CD4-positive, alpha-beta T cell treated with Interleukin-6 for 4 hours (primary cell): ENCODE data around the gene CHST9.
"Not testable (repeated sequence)": the region's sequence is repeated elsewhere in the genome, so short reads cannot be mapped to it uniquely, and the experiment has no call there.

Experiments
- DNase-seq: peaks from one replicate; pipeline ENCODE4 v3.0.0-alpha.2; 2020; ENCODE audit warnings: mixed read lengths

The CHST9 gene, protein sequence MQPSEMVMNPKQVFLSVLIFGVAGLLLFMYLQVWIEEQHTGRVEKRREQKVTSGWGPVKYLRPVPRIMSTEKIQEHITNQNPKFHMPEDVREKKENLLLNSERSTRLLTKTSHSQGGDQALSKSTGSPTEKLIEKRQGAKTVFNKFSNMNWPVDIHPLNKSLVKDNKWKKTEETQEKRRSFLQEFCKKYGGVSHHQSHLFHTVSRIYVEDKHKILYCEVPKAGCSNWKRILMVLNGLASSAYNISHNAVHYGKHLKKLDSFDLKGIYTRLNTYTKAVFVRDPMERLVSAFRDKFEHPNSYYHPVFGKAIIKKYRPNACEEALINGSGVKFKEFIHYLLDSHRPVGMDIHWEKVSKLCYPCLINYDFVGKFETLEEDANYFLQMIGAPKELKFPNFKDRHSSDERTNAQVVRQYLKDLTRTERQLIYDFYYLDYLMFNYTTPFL

DNA sequence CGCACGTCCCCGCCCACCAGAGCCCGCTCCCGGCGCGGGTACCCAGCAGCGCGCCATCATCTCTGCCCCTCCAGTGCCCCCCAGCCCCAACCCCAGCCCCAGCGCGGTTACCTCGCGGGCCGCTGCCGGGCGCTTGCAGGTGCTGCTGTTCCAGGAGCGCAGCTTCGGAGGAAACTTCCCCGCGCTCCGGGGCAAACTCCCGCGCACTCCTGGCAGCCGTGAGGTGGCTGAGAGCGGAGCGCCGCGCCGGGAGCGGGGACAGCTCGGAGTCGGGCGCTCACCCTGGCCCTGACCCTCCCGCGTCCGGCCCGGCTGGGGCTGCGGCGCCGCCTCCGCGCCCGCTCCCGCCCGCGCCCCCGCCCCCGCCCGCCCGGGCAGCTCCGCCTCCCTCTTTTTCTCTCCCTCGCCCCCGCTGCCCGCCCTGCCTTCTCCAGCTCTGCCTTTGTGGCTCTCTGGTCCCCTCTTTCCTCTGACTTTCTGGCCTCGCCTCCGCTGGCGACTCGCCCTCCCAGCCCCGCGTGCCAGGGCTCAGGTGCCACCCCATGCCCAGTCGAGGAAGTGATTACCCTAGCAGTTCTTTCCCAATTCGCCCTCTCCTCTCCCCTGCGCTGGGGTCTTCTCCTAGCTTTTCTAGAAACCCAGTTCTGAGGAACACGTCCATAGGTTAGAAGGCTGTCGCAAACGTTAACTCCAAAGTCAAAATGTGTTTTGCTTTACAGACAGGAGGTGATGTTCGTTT lies at the start of gene CHST9:
CHST9 (minus strand) TSS at position 284 of the 739 bp plus-strand sequence. CDS start 42,499 bp downstream, outside the sequence.
- no peak for DNase-seq

DNA sequence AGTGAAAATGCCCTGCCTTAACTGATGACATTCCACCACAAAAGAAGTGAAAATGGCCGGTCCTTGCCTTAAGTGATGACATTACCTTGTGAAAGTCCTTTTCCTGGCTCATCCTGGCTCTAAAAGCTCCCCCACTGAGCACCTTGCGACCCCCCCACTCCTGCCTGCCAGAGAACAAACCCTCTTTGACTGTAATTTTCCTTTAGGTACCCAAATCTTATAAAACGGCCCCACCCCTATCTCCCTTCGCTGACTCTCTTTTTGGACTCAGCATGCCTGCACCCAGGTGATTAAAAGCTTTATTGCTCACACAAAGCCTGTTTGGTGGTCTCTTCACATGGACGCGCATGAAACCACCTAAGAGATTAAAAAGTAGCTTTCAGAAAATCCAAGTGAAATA lies 47.2 kb upstream of the CHST9 start:
- not testable (repeated sequence) for DNase-seq

DNA sequence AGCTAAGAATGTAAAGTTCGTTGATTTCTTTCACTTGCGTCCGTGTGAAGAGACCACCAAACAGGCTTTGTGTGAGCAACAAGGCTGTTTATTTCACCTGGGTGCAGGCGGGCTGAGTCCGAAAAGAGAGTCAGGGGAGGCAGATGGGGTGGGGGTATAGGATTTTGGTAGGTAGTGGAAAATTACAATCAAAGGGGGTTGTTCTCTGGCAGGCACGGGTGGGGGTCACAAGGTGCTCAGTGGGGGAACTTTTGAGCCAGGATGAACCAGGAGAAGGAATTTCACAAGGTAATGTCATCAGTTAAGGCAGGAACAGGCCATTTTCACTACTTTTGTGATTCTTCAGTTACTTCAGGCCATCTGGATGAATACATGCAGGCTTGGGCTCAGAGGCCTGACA lies 46.6 kb upstream of the CHST9 start:
- not testable (repeated sequence) for DNase-seq

DNA sequence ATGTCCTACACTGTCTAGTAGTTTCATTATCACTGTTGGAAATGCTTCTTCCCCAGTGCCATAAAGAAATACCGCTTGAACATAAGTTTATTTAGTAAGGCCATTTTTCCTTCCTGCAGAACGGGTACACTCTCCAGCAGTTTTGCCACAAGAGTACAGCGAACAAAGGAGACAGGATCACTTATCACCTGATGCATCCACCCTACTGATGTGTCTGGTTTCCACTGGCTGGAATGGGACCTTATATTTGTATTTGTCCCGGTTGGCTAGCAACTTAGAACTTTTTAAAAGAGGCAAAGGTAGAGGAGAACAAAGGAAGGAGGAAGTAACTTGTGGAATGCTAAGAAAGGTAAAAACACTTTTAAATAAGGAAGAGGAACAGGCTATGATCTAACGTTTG lies 46.1 kb upstream of the CHST9 start:
- DNase-seq = not testable (repeated sequence)

DNA sequence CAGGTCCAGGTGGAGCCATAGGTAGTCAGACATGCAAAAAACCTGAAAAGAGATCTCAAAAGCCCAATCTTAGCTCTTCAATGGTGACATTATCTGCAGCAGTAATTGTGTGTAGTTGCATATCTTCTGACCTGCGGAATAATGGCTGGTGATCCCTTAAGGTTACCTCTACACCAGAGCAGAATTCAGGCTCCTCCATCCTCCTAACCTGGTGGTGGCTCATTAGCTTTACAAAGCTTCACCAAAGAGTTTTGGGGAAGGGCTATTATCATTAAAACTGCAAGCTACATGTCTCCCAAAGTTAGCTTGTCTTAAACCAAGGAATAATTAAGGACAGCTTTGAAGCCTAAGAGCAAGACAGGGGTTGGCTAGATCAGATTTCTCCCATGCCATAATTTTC lies 42.6 kb upstream of the CHST9 start:
- DNase-seq = no peak

DNA sequence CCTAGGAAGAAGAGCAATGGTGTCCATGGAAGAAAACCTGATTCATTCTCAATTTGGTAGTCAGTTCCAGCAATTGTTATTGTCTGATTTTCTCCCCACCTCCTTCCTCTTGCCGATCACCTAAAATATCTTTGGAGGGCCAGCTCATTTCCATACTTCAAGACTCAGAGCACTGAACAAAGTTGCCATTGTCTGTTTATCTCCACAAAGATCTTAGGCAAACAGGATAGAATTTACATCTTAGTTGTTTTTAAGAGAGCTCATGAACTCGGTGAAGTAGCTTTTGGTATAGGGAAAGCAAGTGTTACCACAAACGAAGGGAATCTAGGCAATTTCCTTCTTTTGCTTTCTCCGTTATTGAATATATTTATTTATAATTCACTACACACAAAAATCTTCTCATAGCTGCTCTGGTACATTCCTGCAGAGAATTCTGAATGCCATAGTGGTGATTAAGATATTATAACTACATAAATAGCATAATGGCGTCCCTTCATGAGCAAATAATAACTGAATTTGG lies 41.5 kb upstream of the CHST9 start:
- DNase-seq = no peak

DNA sequence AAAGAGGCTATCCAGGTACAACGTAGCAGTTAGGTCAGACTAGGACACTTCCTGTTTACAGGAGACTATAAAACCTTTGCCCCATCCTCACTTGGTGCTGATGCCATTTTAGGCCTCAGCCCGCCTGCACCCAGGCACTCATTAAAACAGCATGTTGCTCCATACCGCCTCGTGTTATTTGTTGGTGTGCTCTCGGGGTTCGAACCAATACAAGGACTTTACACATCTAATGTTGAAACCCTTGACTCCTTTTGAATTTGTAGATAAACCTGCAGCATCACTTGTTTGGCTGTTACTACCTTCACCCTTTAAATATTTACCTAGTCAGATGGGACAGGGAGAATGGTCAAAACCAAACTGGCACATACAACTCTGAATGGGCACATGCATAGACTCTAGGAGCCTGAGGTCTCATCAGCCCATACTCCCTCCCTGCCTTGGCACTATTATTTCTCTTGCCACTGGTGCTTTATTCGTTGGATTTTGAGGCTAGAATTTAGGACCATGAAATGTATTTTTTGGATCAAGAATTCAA lies 40.9 kb upstream of the CHST9 start:
- DNase-seq = no peak

DNA sequence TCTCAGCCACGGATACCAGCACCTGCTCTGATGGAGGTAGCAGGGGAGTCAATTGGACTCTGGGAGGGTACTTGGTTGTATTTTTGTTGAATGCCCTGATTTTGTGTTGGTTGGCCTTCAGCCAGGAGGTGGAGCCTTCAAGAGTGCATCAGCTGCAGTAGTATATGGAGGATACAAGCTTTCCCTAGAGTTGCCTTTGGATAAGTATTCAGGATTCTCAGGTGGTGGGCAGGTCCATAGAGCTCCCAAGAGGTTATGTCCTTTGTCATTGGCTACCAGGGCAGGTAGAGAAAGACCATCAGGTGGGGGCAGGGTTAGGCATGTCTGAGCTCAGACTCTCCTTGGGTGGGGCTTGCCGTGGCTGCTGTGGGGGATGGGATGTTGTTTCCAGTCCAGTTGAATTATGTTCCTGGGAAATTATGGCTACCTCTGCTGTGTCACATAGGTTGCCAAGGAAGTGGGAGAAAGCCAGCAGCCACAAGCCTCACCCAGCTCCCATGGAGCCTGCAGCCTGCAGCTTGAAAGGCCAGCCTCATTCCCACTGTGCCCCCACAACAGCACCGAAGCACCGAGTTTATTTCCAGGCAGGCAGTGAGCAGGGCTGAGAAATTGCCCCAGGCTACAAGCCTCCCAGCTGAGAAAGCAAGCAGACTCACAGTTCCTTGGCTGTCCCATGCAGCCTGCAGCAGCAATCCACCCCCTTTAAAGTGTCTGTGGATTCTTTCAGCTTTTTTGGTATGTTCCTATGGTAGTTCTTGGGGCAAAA lies 38.6 kb upstream of the CHST9 start:
- DNase-seq = no peak

DNA sequence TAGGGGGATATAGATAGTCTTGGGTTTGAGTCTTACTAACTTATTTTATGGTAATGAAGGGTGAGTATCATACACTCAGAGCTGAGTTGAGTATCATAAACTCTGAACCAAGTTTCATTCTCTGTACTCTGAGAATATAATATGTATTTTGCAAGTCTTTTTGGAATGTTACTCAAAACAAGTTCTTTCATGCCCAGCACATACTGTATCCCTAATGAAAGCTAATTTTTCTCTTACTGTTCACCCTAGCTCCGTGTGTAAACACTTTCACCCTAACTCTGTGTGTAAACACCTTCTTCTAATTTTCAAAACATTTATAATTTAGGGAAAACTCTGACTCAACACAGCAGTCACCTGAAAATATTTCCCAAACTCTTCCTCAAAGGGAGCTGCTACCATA lies 29.7 kb upstream of the CHST9 start:
- DNase-seq = no peak

DNA sequence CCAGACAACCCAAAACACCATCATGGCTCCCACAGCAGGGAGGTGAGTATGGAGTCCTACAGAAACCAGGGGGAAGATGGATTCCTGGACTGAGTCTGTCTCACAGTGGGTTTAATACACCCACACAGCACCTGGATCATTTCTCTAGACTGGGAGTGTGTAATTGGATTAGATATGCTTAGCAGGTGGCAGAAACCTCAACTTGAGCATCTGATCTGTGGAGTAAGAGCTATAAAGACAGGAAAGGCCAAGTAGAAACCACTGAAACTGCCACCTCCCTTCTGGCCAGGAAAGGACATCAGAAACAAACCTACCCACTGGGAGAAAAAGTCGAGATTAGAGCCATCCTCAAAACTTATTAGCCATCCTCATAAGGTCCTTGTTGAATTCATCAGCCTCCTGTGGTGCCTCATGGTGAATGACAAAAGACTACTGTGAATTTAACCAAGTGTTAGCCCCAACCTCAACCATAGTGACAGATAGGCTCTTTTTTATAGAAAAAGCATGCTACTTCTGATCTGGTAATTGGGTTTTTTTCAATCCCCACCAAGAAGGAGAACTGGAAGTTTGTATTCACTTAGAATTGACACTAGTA lies 28.1 kb upstream of the CHST9 start:
- no peak for DNase-seq

DNA sequence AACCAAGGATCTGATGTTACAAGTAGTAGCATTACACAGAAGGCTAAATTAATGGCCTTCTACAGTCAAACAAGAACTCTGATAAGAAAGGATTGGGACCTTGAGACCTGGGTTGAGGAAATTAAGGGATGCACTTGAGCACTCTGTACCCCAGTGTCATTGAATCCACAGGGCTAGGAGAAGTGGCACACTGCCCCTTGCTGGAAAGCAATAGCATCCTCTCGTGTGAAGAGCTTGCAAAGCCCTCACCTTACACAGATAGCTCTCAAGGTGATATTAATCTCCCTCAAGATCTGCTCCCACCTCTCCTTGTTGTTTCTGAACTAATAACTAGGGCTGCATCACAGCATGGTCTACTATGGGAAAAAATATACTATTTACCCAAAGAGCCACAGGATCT lies 26.5 kb upstream of the CHST9 start:
- DNase-seq = no peak

DNA sequence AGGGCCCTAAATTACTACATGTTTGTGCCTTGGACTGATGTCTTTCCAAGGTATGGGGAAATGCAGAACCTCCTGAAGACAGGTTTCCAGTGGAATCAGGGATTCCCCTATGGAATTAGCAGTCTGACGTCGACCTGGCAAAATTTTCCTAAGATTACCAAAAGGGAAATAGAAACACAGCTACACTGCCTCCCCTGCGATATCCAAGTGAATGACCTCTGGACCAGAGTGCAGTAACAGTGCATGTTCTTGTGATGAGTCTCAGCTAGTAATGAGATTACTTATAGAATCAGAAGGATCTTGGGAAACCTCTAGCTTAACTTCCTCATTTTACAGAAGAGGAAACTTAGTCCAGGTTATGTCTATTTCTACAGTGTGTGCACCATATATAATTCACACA lies 21.3 kb upstream of the CHST9 start:
- no peak for DNase-seq

DNA sequence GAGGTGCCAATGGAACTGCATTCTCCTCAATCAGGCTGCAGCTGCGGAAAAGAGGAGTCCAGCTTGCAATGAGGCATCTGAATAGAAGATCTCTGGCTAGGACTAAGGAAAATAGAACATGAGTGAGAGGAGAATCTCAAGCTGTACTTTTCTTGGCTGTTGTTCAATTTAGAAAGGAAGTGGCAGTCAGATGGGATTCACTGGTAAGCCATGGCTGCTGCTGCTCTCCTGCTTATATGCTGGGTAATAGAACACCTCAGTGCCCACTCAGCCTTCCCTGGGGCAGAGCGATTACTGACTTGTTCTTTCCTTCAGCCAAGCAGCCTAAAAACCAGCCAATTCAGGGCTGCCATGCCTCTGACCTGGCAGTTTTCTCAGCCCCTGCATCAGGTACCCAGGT lies 17.6 kb upstream of the CHST9 start:
- DNase-seq = no peak

DNA sequence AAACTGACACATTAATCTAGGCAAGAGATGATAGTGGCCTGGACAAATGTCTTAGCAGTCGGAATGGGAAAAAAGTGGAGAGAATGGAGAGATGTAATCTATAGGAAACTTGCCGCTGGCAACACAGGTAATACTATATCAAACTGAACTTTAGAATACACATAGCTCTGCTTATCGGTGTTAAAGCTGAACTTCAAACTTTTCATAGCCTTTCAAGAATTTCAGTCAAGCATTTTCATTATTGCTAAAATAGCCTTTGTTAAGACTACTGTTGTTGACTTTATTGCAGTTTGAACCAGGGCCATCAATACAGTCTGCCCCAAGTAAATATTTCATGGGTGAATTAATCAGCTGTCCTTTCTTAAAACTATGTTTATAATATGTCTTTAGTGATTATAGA lies 12.9 kb upstream of the CHST9 start:
- DNase-seq = no peak

DNA sequence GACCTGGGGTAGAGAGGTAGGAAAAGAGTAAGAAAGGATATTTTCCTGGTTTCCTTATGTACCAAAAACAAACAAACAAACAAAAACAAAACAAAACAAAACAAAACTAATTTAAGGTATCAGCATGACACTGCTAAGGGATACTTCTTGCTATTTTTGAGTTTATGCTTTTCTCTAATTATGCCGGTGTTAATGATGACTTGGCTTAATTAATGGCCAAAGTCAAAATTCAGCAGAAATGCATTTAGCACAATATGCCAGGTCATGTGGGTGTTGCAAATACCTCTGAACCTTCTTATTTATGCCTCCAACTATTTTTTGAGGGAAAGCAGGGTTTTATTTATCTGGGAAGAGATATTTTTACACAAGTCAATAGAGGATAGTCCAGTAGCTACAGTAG lies 3.2 kb upstream of the CHST9 start:
- DNase-seq = no peak

DNA sequence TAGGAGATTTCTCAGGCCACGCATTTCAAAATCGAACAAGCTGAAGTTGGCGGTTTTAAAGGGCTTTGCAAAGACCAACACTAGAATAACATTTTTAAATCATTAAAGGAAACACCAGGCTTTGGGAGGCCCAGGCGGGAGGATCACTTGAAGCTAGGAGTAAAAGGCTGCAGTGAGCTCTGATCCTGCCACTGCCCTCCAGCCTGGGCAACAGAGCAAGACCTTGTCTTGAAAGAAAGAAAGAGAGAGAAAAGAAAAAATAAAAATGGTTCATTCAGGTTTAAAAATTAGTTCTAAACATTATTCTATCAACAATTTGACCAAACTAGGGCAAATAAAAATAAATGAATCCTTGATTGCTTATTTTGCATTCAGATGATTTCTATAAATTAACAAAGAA lies 789 bp upstream of the CHST9 start:
- DNase-seq = no peak

DNA sequence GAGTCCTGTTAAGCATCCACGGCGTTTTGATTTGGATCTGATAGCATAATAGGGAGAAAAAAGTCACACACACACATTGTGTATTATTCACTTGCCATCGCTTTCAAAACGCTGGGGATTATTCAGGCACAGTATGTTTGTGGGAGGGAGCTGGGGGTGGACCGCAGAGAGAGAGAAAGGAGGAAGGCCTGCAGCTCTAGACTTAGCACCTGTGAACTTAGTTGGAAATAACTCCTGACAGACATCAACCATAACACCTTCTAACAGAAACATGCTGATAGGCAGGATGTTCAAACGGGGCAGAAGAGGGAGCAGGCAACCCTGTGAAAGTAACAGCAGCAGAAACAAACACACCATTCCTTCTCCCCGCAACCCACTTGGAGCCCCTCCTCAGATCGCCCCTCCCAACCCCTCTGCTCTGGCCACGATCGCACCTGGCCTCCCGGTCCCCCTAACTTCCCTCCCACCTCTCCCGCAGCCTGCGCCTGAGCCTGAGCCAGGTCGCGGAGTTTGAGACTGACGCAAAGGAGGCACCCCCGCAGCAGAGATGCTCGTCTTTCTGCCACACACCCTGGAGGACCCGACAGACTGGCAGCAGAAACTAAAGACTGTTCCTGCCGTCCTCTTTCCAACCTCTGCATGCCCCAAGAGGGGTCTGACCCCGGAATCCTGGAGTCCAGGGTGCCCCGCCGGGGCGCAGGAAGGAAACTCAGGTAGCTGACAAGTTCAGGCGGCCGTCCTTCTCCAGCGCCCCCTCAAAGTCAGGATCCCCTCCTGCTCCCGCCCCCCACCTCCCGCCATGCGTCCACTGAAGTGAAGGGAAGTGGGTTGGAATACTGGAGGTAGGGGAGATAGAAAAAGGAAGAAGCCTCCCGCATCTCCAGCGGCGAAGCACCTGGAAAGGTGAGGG lies 738 bp downstream of the CHST9 start:
- no peak for DNase-seq

DNA sequence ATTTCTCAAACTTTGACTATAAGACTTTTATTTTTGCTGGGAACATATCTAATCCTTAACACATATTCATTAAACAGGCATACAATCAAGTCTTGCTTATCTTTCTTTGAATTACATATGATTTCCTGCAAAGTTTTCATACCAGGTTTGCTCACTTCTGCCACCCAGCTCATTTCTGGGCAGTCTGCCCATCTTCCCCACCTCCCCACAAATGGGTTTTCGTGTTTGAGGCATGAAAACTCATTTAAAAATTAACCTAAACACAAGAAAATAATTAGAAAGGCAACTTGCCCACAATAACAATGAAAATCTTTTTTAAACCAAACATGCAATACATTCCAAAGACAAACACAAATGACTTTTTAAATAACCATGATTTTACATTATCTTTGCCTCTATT lies 3.4 kb downstream of the CHST9 start:
- DNase-seq = no peak

DNA sequence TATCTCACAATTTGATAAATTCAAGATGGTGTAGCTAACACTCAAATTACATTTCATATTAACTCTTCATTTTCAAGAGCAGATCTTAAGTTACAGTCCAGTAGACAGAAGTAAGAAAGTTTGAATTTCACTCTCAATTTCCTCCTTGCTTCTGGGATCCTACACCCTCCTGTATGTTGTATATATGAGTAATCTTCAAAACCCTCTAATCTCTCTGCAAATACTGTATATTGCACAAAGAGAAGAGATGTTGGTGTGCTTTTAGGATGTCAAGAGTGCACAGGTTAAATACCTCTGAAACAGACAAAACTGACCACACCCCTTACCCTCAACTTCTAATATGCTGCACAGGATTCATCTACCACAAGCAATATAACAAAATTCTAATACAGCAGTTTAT lies 6.7 kb downstream of the CHST9 start:
- DNase-seq = no peak

DNA sequence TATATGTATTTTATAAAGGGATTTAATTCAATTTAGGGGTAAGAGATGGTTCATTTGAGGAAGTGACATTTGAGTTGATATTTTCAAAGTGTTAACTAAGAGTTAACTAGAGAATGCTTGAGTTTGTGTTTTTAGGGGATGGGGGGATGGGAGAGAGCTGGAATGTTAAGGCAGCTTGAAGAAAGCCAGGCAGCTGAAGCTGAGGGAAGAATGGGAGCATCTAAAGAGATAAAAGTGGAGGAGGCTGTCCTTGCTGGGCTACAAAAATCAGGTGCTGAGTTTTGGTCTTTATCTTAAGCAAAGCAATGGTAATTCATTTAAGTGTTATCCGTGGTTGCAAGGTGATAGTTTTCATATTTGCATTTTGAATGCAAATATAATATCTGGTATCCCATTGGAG lies 9.2 kb downstream of the CHST9 start:
- no peak for DNase-seq

DNA sequence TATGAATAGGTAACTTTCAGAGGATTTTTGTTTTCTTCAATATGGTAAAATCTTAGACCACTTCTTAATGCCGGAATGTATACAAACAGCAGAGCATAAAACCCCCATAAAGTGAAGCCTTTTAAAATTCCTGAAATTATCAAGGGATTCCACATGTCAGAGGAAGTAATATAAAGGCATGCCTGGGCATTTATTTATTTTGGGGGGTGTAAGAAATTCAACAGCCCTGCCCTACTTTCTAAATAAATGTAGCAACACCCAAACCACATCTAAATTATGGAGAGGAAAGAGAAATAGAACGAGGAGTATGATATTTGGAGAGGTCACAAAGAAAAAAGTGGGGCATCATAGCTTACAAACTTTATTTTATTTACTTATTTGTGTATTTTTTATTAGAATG lies 9.9 kb downstream of the CHST9 start:
- DNase-seq = no peak

DNA sequence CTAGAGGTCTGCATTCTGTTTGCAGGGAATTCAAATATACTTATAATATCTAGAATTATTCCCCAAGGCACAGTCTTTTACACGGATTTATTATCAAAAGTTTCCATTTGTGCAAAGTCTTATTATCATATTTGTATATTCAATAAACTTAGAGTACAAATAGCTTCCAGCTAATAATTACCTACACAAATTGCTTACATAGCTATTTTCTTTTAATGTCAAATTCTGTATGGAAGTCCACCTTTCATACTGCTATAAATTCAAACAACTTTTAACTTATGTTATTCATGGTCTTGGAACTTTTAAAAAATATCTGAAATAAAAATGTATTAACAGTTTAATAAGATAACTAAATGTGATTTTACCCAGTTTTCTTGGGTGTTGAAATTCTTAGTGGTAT lies 13.1 kb downstream of the CHST9 start:
- DNase-seq = no peak
